ENCODE data around the gene BMF.

DNA sequence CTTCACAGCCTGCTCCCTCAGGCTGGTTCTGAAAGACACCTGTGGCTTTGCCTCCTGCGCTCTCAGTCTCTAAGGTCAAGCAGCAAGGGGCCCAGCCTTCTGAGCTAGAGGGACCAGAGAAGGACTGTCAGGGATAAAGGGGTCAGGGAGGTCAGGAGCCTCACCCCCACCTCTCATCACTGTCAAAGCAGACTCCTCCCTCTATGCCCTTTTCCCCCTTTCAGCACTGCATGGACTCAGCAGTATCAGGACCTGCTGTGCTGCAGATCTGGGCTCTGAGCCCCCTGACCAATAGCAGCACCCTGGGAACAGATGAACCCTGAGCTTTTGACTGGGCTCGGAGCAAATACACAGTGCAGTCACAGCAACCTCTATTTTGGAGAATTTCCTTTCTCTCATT is 3.2 kb upstream of the BMF start:
- TF ChIP-seq, protein P1, sequence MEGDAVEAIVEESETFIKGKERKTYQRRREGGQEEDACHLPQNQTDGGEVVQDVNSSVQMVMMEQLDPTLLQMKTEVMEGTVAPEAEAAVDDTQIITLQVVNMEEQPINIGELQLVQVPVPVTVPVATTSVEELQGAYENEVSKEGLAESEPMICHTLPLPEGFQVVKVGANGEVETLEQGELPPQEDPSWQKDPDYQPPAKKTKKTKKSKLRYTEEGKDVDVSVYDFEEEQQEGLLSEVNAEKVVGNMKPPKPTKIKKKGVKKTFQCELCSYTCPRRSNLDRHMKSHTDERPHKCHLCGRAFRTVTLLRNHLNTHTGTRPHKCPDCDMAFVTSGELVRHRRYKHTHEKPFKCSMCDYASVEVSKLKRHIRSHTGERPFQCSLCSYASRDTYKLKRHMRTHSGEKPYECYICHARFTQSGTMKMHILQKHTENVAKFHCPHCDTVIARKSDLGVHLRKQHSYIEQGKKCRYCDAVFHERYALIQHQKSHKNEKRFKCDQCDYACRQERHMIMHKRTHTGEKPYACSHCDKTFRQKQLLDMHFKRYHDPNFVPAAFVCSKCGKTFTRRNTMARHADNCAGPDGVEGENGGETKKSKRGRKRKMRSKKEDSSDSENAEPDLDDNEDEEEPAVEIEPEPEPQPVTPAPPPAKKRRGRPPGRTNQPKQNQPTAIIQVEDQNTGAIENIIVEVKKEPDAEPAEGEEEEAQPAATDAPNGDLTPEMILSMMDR (IDR thresholded peaks at IDR 0.05; ENCODE audit: low read depth, low read length, missing input control), result no peak
- TF ChIP-seq YY1 (IDR thresholded peaks at IDR 0.05), result no peak
